ENCODE results near the gene PBX2. TPM values are rescaled to one million over a fixed set of nuclear protein-coding genes. Genes with fewer than 3 reads are reported as not detected.

PBX2 gene
- total and polyA plus RNA-seq, 4 donors, result 1.5 to 52.5 (median 18.7) TPM

DNA sequence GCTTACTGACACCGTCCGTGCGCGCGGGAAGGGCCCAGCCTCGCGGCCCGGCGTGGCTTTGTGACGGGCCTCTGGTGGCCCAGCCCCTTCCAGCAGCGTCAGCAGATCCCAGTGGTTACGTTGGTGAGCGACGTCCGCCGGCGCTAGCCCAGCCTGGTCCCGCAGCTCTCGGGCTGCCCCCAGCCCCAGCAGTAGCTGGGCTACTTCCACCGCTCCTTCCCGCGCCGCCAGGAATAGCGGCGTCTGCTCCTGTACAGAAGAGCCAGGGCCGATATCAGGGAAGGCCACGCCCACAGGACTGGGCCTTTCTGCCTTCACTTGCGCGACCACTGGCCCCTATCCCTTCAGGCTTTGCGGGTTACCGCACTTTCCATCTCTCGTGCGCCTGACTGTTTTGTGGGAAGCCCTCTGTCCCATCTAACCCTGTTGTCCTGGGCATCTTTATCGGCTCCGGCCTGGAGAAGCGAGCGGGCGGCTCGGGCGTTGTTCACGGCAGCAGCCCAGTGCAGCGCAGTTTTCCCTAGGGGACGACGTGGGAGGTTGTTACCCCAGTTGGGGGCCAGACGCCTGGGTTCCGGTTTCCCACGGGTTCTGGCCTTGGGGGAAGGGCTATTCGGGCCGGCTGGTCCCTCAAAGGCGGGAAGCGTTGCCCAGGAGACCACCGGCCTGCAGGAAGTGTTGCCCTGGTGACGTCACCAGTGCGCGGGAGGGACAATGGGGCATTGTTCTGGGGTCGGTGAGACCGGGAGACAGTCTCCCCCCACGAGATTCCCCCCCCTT lies 6.1 kb upstream of the PBX2 start (continued):
- TF ChIP-seq YY1 (IDR thresholded peaks at IDR 0.05), result peak; percentile 36
- peak; percentile 68 for TF ChIP-seq SP1 (IDR thresholded peaks at IDR 0.05)

DNA sequence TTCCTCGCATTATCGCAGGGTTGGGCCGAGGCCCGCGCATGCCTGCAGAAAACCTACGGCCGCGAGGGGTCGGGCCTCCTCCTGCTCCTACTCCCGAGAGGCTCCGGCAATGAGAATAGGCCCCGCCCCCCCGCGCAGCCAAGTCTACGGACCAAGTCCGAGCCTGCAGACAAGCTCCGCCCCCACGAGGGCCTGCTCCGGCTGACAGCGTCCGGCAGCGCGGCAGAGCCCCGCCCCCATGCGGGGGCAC lies 5.6 kb upstream of the PBX2 start:
- under 1% methylated on average over 25 of the region's 25 CpGs for WGBS
- peaks cover 2 to 29% (median 16%) of the 10 kb centered on the region in 4 donors for H3K4me1 ChIP-seq (ENCODE audit: control insufficient read depth in 4 of 4, insufficient read depth in 4 of 4, low read length in 3 of 4)
- H3K27ac ChIP-seq (ENCODE audit: low read depth in 1 of 2, low read length in 2 of 2), result peak overlapping the region; percentile 92 to 99

More for the DNA sequence above, 5.6 kb upstream of the PBX2 start:
- Histone ChIP-seq H3K9me3 (ENCODE audit: control insufficient read depth in 4 of 4, low read length in 3 of 4) (no peaks in the 10 kb centered on the region), H3K36me3 (ENCODE audit: control insufficient read depth in 4 of 4, insufficient read depth in 3 of 4, low read depth in 1 of 4, low read length in 3 of 4) (no peaks in the 10 kb centered on the region), H3K9ac (ENCODE audit: low read depth in 1 of 2, low read length in 2 of 2) (no peak overlapping the region), H3K27me3 (ENCODE audit: control insufficient read depth in 4 of 4, insufficient read depth in 4 of 4, low read length in 3 of 4) (no peaks in the 10 kb centered on the region), H3K4me3 (ENCODE audit: low read depth in 1 of 3, low read length in 3 of 3) (peak overlapping the region in 1 of 3 donors; percentile 54)
- DNase-seq (ENCODE audit: low spot score), result peak; percentile 100
- TF ChIP-seq, protein P1, sequence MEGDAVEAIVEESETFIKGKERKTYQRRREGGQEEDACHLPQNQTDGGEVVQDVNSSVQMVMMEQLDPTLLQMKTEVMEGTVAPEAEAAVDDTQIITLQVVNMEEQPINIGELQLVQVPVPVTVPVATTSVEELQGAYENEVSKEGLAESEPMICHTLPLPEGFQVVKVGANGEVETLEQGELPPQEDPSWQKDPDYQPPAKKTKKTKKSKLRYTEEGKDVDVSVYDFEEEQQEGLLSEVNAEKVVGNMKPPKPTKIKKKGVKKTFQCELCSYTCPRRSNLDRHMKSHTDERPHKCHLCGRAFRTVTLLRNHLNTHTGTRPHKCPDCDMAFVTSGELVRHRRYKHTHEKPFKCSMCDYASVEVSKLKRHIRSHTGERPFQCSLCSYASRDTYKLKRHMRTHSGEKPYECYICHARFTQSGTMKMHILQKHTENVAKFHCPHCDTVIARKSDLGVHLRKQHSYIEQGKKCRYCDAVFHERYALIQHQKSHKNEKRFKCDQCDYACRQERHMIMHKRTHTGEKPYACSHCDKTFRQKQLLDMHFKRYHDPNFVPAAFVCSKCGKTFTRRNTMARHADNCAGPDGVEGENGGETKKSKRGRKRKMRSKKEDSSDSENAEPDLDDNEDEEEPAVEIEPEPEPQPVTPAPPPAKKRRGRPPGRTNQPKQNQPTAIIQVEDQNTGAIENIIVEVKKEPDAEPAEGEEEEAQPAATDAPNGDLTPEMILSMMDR (IDR thresholded peaks at IDR 0.05; ENCODE audit: low read depth, low read length, missing input control), result peak; percentile 80
- peak; percentile 74 for TF ChIP-seq FOXA1 (IDR thresholded peaks at IDR 0.05)
- no peak for TF ChIP-seq JUND (IDR thresholded peaks at IDR 0.05)
- peak in 1 of 2 donors; percentile 54 for TF ChIP-seq RXRA (IDR thresholded peaks at IDR 0.05)
- no peak for TF ChIP-seq TAF1 (conservative IDR thresholded peaks at IDR 0.05)
- TF ChIP-seq SP1 (IDR thresholded peaks at IDR 0.05), result peak; percentile 91
- TF ChIP-seq FOXA2 (IDR thresholded peaks at IDR 0.05), result no peak
- peak in 1 of 2 donors; percentile 37 for TF ChIP-seq HNF4A (conservative IDR thresholded peaks at IDR 0.05)
- TF ChIP-seq EGR1 (IDR thresholded peaks at IDR 0.05; ENCODE audit: low read depth in 2 of 2), result peak in 1 of 2 donors; percentile 95
- TF ChIP-seq, protein P2, sequence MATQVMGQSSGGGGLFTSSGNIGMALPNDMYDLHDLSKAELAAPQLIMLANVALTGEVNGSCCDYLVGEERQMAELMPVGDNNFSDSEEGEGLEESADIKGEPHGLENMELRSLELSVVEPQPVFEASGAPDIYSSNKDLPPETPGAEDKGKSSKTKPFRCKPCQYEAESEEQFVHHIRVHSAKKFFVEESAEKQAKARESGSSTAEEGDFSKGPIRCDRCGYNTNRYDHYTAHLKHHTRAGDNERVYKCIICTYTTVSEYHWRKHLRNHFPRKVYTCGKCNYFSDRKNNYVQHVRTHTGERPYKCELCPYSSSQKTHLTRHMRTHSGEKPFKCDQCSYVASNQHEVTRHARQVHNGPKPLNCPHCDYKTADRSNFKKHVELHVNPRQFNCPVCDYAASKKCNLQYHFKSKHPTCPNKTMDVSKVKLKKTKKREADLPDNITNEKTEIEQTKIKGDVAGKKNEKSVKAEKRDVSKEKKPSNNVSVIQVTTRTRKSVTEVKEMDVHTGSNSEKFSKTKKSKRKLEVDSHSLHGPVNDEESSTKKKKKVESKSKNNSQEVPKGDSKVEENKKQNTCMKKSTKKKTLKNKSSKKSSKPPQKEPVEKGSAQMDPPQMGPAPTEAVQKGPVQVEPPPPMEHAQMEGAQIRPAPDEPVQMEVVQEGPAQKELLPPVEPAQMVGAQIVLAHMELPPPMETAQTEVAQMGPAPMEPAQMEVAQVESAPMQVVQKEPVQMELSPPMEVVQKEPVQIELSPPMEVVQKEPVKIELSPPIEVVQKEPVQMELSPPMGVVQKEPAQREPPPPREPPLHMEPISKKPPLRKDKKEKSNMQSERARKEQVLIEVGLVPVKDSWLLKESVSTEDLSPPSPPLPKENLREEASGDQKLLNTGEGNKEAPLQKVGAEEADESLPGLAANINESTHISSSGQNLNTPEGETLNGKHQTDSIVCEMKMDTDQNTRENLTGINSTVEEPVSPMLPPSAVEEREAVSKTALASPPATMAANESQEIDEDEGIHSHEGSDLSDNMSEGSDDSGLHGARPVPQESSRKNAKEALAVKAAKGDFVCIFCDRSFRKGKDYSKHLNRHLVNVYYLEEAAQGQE (IDR thresholded peaks at IDR 0.05), result peak; percentile 53
- TF ChIP-seq NR2F2 (IDR thresholded peaks at IDR 0.05), result peak; percentile 17
- peak in 1 of 2 donors; percentile 84 for TF ChIP-seq GABPA (IDR thresholded peaks at IDR 0.05 in 1 of 2, conservative IDR thresholded peaks at IDR 0.05 in 1 of 2)
- TF ChIP-seq YY1 (IDR thresholded peaks at IDR 0.05), result peak; percentile 86
- TF ChIP-seq, protein P3, sequence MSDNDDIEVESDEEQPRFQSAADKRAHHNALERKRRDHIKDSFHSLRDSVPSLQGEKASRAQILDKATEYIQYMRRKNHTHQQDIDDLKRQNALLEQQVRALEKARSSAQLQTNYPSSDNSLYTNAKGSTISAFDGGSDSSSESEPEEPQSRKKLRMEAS (IDR thresholded peaks at IDR 0.05), result peak; percentile 65
- no peak for TF ChIP-seq HNF4G (IDR thresholded peaks at IDR 0.05)
- TF ChIP-seq, protein P4, sequence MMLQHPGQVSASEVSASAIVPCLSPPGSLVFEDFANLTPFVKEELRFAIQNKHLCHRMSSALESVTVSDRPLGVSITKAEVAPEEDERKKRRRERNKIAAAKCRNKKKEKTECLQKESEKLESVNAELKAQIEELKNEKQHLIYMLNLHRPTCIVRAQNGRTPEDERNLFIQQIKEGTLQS (IDR thresholded peaks at IDR 0.05), result no peak
- TF ChIP-seq RAD21 (IDR thresholded peaks at IDR 0.05), result peak; percentile 44 to 73
- TF ChIP-seq, protein P5, sequence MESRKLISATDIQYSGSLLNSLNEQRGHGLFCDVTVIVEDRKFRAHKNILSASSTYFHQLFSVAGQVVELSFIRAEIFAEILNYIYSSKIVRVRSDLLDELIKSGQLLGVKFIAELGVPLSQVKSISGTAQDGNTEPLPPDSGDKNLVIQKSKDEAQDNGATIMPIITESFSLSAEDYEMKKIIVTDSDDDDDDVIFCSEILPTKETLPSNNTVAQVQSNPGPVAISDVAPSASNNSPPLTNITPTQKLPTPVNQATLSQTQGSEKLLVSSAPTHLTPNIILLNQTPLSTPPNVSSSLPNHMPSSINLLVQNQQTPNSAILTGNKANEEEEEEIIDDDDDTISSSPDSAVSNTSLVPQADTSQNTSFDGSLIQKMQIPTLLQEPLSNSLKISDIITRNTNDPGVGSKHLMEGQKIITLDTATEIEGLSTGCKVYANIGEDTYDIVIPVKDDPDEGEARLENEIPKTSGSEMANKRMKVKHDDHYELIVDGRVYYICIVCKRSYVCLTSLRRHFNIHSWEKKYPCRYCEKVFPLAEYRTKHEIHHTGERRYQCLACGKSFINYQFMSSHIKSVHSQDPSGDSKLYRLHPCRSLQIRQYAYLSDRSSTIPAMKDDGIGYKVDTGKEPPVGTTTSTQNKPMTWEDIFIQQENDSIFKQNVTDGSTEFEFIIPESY (IDR thresholded peaks at IDR 0.05), result peak; percentile 73
